Midbrain (tissue), 1 donor: Measurements from ENCODE around the gene UBR3.
A peak's percentile ranks its signal among the peaks of the same experiment; 100 is the strongest.
"Not testable (repeated sequence)": the region's sequence is repeated elsewhere in the genome, so short reads cannot be mapped to it uniquely, and the experiment has no call there.

Experiments
- DNase-seq: peaks from one replicate; lab custom pipeline; 2025; lab: John Stamatoyannopoulos, UW

UBR3 gene

DNA sequence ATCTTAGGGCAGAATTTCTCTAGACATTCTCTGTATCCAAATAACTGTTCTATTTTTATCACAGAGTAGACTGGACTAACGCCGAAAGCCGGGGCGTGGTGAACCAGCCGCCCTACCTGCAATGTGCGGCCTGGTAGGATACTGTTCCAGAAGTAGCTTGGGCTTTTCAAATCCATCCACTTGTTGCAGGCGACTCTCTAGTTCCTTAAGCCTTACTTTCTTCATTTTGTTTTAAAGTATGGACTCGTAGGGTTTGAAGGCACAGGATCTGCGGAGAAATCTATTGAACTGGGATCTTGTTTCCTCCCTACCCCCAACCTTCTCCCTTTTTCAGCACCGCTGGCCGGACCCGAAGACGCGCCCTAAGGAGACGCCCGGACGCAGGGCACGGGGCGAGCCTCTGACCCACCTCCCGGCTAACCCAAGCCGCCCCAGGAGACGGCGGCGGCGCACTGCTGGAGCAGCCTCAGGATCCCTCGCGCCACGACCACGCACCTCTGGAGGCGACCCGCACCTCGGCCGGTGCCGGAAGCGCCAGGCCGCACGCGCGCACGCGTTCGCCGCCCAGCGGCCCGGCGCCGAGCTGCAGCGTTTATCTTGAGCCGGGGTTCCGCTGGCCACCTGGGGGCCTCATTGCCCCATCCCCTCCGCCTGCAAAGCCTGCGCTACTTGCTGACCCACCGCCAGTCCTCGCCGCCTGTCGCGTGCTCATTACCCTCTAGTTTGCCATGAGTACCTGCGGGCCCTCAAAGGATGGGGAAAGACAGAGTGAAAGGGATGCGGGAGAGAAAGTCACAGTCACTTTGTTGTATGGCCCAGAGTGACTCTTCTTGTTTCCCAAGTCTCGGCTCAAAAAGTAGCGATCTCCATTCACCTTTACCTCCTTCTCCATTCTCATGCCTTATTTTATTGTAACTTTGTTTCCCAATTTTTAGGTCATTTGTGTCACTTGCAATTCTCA lies 2.6 kb upstream of the UBR3 start, which contains the start of gene METTL5:
TSS of gene METTL5 (minus strand) at position 533 of the 961 bp plus-strand sequence. CDS start at position 225, 308 bp downstream.
- peak; percentile 88 for DNase-seq

- DNase-seq = peak; percentile 52
Measured at GRCh38 chr2:169828141-169828811, 1.0 kb downstream of the UBR3 start.

- no peak for DNase-seq
Measured at GRCh38 chr2:169834401-169834800, 7.1 kb downstream of the UBR3 start.

DNA sequence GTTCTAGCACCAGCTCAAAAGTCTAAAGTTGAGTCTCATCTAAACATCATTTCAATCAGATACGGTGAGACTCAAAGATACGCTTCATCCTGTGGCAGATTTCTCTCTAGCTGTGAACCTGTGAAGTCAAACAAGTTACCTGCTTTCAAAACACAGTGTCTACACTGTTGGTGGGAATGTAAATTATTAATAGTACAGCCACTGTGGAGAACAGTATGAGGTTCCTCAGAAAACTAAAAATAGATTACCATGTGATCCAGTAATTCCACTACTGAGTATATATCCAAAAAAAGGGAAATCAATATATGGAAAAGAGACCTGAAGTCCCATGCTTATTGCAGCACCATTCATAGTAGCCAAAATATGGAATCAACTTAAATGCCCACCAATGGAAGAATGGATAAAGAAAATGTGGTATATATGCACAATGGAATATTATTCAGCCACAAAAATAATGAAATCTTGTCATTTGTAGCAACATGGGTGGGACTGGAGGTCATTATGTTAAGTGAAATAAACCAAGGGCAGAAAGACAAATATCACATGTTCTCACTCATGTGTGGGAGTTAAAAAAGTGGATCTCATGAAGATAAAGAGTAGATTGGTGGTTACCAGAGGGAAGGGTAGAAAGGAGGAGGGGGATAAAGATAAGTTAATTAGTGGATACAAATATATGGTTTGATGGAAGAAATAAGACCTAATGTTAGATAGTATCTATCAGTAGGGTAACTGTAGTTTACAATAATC lies 11.7 kb downstream of the UBR3 start:
- DNase-seq = no peak

DNA sequence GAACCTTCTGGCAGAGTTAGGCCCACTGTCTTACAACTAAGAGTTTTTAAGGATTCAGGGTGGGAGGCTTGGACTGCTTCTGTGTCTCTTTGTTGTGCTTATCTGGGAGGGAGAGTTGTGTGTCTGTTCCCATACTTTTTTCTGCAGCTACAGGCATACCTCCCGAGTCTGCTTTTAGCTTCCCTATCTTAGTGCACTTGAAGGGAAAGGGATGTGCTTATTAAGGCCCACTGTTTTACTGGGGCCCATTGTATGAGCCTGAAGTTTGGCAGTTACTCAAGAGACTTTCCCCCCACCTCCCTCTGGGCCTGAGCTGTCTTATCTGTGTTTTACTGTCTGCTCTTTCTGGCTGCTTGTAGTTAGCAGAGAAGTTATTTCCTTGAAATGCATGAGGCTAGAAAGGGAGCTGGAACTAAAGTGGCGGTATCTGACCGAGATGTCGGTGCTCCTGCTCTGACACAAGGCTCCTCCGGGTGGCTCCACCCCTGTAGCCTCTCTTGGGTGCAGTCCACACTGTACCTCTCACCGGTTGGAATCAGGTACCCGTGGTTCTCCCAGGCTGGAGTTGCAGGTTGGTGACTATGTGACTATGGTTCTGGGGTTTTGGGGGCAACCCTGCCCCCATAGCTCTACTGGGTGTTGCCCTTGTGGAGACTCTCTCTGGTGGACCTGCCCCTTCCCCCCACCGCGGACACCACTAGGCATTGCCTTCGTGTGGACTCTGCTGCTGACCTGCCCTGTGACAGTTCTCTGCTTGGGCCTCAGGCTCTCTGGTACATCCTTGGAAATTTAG lies 12.9 kb downstream of the UBR3 start:
- no peak for DNase-seq

DNA sequence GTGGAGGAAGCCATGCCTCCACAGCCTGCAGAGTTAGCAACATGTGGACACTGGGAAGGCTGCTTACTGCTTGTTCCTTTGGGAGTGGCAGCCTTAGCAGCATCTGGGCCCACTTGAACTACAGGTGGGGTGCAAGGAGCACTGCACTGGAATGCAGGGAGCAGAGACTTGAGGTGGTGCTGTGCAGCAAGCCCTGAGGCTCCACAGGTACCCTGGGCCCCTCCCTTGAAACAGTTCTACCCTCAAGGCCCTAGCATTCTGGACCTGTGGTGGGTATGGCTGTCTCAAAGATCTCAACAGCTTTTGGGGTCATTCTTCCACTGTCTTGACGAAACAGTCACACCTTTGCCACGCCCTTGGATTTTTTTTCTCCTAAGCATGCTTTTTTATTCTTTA lies 13.5 kb downstream of the UBR3 start:
- no peak for DNase-seq

DNA sequence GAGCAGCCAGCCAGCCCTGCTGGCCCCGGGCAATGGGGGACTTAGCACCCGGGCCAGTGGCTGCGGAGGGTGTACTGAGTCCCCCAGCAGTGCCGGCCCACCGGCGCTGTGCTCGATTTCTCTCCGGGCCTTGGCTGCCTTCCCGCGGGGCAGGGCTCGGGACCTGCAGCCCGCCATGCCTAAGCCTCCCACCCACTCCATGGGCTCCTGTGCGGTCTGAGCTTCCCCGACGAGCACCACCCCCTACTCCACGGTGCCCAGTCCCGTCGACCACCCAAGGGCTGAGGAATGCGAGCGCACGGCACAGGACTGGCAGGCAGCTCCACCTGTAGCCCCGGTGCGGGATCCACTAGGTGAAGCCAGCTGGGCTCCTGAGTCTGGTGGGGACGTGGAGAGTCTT lies 14.4 kb downstream of the UBR3 start:
- DNase-seq = not testable (repeated sequence)

- no peak for DNase-seq
Measured at GRCh38 chr2:169845016-169845415, 17.8 kb downstream of the UBR3 start.

DNA sequence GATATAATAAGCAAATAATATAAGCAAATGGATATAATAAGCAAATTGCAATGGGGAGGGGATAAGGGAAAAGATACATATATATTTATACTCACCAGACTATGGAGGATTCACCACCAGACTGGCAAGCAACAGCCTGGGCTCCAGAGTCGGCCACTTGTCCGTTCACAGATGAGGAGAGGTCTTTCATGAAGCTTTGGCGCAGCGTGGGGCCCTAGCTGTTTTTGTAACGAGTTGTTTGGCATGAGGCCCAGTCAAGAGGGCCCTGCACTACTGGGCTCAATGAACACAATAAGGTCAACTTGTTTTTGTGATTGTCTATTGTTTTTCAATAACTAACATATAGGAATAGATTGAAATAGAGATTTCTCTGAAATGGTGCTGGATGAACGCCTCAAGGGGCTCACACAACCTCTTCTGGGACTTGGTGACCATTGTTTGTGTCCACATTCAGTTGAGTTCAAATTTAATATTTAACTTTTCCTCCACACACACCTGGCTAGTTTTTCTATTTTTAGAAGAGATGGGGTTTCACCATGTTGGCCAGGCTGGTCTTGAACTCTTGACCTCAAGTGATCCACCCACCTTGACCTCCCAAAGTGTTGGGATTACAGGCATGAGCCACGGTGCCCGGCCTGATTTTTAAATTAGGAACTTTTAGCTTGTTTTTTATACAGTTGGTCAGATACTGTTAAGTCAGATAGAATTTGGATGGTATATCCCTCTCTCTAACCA lies 21.9 kb downstream of the UBR3 start:
- DNase-seq = peak; percentile 58

DNA sequence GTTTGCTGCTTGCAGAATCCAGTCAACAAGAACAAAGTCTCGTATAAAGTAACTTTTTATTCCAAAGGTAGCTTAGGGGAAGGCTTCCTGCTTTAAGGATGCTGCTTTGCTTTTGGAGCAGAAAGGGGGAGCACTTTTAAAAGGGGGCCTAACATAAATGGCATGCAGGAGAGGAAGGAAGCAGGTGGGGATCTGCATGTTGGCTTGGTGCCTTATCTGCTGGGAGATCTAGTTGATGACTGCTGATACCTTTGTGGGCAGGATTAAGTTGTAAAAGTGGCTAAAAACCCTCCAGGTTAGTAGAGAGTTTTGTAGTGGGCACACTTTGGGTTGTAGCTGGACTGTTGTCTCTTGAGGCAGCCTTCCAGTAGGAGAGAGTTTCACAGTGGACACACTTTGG lies 22.5 kb downstream of the UBR3 start:
- no peak for DNase-seq

DNA sequence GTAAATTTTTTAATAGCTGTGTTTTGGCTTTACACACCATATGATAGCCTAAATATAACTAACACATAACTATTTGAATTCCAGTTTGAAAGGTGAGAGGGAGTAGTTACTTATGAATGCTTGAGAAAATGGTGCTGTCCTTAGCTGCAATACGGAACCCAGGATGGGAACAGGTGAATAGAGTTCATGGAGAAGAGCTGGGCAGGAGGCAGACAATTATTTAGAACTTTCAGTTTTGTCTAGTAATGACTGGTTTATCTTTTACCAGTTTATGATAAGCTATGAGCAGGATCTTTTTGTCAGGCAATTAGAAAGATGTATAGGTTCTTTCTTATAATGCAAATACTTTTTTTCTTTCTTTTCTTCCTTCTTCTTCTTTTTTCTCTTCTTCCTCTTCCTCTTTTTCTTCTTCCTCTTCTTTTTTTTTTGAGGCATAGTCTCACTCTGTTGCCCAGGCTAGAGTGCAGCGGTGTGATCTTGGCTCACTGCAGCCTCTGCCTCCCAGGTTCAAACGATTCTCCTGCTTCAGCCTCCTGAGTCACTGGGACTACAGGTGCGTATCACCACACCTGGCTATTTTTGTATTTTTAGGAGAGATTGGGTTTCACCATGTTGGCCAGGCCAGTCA lies 25.9 kb downstream of the UBR3 start:
- DNase-seq = no peak

DNA sequence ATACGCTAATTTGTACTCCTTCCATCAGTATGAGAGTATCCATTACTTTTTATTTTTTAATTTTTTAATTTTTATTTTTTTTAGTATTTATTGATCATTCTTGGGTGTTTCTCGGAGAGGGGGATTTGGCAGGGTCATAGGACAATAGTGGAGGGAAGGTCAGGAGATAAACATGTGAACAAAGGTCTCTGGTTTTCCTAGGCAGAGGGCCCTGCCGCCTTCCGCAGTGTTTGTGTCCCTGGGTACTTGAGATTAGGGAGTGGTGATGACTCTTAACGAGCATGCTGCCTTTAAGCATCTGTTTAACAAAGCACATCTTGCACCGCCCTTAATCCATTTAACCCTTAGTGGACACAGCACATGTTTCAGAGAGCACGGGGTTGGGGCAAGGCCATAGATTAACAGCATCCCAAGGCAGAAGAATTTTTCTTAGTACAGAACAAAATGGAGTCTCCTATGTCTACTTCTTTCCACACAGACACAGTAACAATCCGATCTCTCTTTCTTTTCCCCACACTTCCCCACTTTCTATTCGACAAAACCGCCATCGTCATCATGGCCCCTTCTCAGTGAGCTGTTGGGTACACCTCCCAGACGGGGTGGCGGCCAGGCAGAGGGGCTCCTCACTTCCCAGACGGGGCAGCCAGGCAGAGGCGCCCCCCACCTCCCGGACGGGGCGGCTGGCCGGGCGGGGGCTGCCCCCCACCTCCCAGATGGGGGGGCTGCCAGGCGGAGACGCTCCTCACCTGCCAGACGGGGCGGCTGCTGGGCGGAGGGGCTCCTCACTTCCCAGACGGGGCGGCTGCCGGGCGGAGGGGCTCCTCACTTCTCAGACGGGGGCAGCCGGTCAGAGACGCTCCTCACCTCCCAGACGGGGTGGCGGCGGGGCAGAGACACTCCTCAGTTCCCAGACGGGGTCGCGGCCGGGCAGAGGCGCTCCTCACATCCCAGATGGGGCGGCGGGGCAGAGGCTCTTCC lies 28.3 kb downstream of the UBR3 start:
- DNase-seq = not testable (repeated sequence)

DNA sequence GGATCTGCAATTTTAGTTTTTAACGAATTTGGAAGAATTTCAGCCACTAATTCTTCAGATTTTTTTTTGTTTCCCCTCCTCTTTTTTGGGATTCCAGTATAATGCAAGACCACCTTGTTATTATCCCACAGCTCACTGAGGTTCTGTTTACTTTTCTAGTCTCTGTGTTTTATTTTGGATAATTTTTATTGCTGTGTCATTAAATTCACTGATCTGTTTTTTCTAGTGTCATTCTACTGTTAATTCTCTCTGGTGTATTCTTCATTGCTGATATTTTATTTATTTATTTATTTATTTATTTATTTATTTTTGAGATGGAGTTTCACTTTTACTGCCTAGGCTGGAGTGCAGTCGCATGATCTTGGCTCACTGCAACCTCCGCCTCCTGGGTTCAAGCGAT lies 32.2 kb downstream of the UBR3 start:
- no peak for DNase-seq

- DNase-seq = no peak
Measured at GRCh38 chr2:169860149-169860548, 32.9 kb downstream of the UBR3 start.

GRCh38 chr2:169862816-169863215 lies 35.6 kb downstream of the UBR3 start:
- no peak for DNase-seq

DNA sequence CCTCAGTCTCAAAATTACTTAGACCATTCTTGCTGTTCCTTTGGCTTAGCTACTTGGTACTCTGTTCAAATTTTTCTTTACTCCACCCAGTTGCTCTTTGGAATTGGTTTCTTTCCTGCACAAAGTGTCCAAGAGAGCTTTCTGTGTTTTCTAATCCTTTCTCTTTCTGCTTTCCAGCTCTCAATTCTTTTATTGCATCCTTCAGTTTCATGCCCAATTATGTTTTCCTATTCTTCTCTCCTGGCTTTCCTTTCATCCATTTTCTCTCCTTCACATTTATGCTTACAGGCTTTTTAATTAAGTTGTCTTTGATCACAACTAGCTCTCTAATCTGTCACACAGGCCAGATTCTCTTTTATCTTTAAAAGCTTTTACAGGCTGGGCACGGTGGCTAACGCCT lies 38.2 kb downstream of the UBR3 start:
- DNase-seq = no peak

DNA sequence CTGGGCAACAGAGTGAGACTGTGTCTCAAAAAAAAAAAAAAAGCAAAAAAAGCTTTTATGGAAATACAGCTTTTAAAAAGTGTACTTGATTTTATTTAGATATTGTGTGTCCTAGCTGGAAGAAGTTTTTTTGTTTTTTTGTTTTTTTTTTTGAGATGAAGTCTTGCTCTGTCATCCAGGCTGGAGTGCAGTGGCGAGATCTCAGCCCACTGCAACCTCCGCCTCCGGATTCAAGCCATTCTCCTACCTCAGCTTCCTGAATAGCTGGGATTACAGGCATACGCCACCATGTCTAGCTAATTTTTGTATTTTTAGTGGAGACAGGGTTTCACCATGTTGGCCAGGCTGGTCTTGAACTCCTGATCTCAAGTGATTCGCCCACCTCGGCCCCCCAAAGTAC lies 39.0 kb downstream of the UBR3 start:
- not testable (repeated sequence) for DNase-seq

DNA sequence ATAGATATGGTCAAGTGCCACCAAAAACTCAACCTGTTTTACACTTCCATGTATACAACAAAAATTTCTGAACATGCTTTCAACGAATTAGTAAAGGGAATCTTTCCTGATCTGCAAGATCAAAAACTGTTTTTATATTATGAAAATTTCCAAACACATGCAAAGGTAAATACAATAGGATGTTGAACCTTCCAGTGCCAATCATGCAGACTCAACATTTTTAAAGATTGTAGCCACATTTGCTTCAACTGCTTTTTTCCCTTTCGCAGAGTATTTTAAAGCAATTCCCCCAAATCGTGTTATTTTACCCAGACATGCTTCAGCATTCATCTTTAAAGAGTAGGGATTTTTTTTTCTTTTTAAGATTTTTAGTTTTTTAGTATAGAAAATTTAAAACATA lies 40.3 kb downstream of the UBR3 start:
- DNase-seq = no peak

GRCh38 chr2:169868951-169869350 lies 41.7 kb downstream of the UBR3 start:
- DNase-seq = no peak
